Astrocyte (in vitro differentiated cells and primary cell): Measurements from ENCODE around the gene DCDC1.

ENCODE experiments used
- EZH2 ChIP-seq: IDR thresholded peaks from 2 replicates; pipeline ENCODE4 v1.6.1; 2012; ENCODE audit warnings: mild to moderate bottlenecking, low read length, inconsistent platforms; ENCODE audit not compliant: insufficient read depth
- TF ChIP-seq, protein P1 (sequence below): IDR thresholded peaks from 2 replicates; pipeline ENCODE4 v1.5.1; 2011; ENCODE audit warnings: low read depth, mild to moderate bottlenecking, inconsistent platforms, low read length, moderate library complexity; ENCODE audit not compliant: insufficient read depth

DNA sequence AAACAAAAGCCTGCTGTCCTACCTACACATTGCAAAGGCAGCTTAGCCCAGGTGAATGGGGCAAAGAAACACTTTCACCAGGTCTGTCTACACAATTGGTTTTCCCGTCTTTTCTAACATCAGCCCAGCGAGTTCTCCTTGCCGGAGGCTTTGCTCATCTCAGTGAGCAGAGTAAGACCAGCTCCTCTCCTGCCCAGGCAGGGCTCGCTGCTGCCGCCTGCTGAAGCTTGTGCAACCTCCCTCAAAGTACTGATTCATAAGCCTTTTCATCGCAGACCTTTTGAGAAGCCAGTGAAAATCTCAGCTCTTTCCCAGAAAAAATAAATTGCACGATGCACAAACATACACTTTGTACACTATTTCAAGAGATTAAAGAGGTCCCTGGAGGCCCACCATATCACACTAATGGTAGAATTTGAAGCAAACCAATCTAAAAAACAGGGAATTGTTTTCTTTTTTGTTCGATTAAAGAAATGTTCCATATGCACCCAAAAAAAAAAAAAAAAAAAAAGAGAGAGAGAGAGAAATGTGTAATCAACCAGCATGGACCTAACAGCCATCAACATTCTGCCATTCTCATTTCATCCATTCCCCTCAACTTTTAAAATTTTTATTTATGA is 455.3 kb downstream of the DCDC1 start:
- TF ChIP-seq, protein P1, sequence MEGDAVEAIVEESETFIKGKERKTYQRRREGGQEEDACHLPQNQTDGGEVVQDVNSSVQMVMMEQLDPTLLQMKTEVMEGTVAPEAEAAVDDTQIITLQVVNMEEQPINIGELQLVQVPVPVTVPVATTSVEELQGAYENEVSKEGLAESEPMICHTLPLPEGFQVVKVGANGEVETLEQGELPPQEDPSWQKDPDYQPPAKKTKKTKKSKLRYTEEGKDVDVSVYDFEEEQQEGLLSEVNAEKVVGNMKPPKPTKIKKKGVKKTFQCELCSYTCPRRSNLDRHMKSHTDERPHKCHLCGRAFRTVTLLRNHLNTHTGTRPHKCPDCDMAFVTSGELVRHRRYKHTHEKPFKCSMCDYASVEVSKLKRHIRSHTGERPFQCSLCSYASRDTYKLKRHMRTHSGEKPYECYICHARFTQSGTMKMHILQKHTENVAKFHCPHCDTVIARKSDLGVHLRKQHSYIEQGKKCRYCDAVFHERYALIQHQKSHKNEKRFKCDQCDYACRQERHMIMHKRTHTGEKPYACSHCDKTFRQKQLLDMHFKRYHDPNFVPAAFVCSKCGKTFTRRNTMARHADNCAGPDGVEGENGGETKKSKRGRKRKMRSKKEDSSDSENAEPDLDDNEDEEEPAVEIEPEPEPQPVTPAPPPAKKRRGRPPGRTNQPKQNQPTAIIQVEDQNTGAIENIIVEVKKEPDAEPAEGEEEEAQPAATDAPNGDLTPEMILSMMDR = peak; percentile 60
- no peak for TF ChIP-seq EZH2
